ENCODE results near the gene CD53.
A peak's percentile ranks its signal among the peaks of the same experiment; 100 is the strongest.
"Not testable (repeated sequence)": the region's sequence is repeated elsewhere in the genome, so short reads cannot be mapped to it uniquely, and the experiment has no call there.

CD53 gene

GRCh38 chr1:110872745-110873720 lies at the start of gene CD53:
Gene CD53, plus strand, starts transcription at chr1:110873148. Its CDS starts 18,261 bp downstream, at chr1:110891409.
- peak; percentile 30 for DNase-seq

DNA sequence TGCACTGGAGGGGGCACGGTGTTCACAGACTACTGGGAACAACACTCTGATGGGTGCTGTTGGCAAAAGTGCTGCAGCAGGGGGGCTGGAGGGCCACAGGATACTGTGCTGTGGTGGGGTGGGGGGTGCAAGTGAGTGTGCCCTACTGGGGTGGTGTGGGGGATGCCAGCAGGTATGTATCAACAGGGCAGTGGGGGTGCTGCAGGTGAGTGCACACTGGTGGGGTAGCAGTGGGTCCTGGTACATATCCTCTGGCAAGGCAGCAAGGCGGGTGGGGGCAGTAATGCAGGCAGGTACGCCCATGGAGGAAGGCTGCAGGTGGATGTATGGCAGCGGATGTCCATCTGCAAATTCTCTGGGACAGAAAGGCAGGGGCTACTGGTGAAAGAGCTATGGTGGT lies 48.8 kb upstream of the CD53 start:
- DNase-seq = no peak

GRCh38 chr1:110829955-110830553 lies 42.9 kb upstream of the CD53 start:
- no peak for DNase-seq

GRCh38 chr1:110833779-110834178 lies 39.2 kb upstream of the CD53 start:
- DNase-seq = not testable (repeated sequence)

- no peak for DNase-seq
Measured at GRCh38 chr1:110846861-110847260, 26.1 kb upstream of the CD53 start.

GRCh38 chr1:110850145-110850544 lies 22.8 kb upstream of the CD53 start:
- DNase-seq = no peak

DNA sequence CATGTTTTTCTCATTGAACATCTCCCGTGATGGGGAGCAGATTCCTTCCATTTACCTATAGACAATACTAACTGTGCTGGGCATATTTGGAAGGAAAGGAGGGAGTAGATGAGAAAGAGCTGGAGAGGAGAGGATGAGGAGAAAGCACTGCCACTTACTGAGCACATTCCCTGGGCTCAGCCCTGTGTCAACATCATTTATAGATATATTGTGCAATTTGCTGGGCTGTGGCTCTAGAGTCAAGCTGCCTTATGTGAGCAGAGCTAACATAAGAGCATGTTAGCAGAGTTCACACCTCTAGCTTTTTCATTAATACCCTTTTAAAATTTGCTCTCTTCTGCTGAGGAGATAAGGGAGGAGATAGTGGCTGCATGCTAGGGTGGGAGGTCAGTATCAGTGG lies 22.3 kb upstream of the CD53 start:
- no peak for DNase-seq

DNA sequence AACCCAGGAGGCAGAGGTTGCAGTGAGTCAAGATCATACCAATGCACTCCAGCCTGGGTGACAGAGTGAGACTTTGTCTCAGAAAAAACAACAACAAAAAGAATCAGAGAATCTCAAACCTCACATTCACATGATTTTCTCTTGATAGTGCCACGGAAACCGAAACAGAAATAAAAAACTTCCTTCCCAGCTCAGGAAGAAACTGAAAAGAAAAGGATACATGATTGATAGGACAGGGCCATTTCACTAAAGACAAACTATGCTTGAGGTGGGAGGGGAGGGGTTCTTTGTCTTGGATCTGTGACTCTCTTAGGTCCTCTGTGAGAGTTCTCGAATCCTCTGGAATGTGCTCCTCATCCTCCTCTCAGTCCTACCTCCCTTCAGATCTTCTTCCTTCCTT lies 19.8 kb upstream of the CD53 start:
- no peak for DNase-seq

DNA sequence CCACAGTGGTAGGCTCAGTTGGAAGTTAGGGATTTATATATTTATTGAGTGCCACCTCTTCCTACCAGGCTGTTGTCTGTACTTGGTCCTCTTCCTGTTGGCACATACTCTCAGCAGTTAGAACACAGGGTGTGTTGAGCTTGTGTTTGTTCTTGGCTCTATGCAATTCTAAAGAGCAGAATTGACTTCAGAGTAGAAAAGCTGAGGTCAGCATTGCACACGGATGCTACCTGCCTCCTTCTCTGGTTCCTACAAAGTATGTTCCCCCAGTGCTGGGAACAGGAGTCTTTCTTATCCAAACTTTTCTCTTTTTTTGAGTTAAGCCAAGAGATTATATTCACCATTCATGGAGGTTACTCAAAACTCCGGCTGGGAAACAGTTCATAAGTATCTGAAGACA lies 16.5 kb upstream of the CD53 start:
- DNase-seq = no peak

DNA sequence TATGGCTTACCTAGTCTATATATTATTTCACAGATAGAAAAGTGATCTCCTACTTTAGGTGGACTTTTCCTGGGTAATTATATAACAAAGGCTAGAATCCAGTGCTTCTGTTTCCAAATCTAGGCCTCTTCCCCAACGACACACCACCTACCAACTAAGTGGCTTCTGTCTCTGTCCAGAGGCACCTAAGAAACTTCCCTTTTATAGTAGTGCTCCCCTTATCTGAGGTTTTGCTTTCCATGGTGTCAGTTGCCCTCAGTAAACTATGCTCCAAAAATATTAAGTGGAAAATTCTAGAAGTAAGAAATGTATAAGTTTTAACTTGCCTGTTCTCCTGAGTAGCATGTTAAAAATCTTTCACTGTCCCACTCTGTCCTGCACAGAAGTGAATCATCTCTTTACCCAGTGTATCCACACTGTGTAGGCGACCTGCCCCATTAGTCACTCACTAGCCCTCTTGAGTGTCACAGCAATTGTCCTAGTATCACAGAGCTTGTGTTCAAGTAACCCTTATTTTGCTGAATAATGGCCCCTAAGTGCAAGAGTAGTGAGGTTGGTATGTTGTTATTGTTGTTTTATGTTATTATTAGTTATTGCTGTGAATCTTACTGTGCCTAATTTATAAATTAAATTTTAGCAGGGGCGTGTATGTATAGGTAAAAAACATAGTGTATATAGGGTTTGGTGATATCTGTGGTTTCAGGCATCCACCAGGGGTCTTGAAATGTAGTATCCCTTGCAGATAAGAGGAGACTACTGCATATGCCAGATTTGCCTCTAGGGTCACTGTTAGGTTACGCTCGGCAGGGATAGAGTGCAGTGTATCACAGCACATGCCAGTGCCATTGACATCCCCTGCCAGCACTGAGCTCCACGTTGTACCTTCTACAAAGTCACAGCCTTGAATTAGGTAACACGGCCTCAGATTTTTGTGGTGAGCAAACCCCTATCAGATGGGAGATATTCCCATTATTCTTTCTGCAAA lies 14.7 kb upstream of the CD53 start:
- DNase-seq = no peak

- no peak for DNase-seq
Measured at GRCh38 chr1:110859062-110859461, 13.9 kb upstream of the CD53 start.

DNA sequence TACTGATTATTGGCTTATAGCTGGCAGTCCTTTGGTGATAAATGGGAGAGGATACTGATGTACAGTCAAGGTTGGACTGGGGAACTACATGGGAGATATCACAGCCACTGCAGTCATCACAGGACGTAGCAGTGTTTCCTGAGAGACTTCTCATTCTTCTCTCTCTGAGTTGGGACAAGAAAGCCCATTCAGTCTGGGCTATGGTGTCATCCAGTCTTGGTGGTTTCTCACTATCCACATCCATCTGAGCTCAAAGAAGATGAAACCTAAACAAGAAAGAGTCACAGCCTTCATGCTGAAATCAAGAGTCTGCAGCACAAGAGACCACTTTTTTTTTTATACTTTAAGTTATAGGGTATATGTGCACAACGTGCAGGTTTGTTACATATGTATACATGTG lies 12.8 kb upstream of the CD53 start:
- no peak for DNase-seq

DNA sequence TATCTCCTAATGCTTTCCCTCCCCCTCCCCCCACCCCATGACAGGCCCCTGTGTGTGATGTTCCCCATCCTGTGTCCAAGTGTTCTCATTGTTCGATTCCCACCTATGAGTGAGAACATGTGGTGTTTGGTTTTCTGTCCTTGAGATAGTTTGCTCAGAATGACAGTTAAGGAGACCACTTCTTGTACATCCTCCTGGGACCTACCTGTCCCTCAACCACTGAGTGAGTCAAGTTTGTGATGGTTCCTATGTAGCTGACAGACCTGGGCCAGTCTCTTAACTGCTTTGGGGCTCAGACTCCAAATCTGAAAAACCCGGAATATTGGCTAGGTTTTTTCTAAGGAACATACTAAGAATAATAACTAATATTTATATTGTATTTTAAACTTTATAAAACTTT lies 12.3 kb upstream of the CD53 start:
- DNase-seq = not testable (repeated sequence)

GRCh38 chr1:110861942-110862341 lies 11.0 kb upstream of the CD53 start:
- not testable (repeated sequence) for DNase-seq

DNA sequence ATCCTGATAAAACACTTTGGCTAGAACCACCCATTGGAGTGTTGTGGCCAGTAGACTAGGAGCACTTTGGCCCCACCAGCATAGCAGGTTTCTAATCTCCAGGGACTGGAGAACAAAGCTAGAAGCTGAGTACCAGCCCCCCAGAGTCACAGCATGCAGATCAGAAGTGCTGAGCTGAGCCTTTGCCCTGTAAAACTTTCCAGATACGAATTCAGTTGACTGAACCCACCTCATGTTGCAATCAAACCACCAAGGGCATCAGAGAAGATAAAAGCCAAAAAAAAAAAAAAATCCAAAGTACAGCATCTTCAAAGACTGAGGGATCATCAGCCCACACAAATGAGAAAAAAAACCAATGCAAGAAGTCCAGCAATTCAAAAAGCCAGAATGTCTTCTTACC lies 8.7 kb upstream of the CD53 start:
- DNase-seq = no peak

GRCh38 chr1:110870721-110871388 lies 2.1 kb upstream of the CD53 start:
- no peak for DNase-seq

- no peak for DNase-seq
Measured at GRCh38 chr1:110872366-110872744, 593 bp upstream of the CD53 start.

- DNase-seq = no peak
Measured at GRCh38 chr1:110873856-110874255, 908 bp downstream of the CD53 start.

DNA sequence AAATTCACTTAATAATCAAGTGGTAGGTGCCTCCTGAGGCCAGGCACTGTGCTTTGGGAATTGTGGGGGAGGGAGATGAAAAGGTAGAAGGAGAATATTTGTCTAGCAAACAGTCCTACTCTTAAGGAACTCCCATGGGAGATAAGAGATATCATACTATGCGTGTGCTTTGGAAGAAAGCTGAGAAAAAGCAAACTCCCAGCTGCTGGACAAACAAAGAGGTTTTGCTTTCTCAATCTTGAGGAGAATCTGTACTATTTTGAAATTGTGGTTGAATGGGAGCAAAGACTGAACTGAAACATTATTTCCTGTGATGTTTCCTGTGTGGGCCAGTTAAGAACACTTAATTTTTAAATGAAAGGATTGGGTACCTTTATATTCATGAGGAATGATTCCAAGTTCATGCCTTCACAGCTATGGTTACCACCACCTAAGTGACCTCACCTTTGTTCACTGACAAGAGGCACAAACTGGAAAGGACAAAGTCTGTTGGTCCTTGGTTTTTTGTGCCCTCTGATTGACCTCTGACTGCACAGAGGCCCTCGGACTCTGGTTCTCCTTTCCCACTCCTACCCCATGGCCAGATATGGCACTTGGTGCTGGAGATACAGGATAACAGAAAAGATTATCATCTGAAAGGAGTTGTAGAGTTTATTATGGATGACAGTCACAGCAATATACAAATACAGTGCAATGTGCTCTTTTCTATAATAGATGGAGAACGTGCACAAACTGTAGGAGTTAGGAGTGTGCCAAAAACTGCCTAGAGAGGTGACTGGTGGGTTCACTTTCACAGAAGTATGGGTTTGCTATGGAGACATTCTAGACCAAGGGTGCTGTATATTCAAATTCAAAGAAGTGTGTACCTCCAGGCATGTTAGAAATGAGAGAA lies 1.6 kb downstream of the CD53 start:
- DNase-seq = no peak

DNA sequence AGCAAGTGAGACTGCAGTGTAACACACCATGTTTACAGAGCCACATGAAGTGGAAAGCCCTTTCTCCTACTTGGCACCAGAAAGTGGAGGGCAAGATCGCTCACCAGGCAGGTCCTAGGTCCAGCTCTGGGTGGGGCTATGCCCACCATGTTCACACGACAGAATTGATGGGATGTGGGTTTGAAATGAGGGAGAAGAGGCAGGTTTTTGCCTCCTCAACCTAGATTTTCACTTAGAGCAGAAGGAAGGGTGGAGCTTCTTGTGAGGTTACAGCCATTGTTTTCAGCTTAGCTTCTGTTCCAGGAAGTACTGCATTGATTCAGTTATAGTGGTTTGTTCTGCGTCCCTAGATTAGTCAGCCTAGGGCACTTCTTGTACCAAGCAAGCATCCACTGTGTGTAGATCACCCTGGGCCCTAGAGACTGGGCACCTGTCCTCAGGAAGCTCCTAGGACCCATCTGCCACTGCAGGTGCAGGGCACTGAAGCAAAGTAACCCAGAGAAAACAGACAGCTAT lies 2.3 kb downstream of the CD53 start:
- DNase-seq = peak; percentile 38

DNA sequence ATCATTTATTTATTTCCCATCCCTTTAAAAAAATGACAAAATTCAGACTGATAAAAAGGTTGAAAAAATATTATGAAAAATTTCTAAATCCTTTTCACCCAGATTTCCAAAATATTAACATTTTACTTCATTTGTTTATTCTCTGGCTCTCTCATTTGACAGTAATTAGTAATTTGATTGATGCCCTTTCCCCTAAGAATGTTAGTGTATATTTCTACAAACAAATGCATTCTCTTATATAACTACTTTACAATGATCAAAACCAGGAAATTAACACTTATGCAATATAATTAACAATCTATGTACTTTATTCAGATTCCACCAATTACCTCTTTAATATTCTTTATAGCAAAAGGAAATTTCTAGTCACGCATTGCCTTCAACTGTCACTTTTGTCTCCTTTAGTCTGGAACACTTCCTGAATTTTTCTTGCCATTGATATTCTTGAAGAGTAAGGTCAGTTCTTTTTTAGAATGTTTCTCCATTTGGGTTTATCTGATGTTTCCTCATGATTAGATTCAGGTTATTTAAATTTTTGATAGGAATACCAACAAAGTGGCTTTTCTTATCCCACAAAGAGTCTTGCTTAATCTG lies 3.9 kb downstream of the CD53 start:
- DNase-seq = no peak

Measured in activated effector memory CD4-positive, alpha-beta T cell treated with Interleukin-2 at 50 U/mL for 16 hours (primary cell).